PFSK-1 (cell line): Measurements from ENCODE around the gene TRDN.

ENCODE experiments used
- FOXP2 ChIP-seq: optimal IDR thresholded peaks from 2 replicates; pipeline ENCODE3; 2011; ENCODE audit warnings: borderline replicate concordance, control low read depth, inconsistent platforms; ENCODE audit not compliant: insufficient read depth; ENCODE audit errors: extremely low read length, extremely low read depth
- POLR2AphosphoS5 ChIP-seq: IDR thresholded peaks from 2 replicates; pipeline ENCODE4 v1.6.1; 2012; ENCODE audit warnings: low read depth, mild to moderate bottlenecking, control low read depth, low read length, moderate library complexity
- SIN3A ChIP-seq: IDR thresholded peaks from 2 replicates; pipeline ENCODE4 v1.6.1; 2012; ENCODE audit warnings: mild to moderate bottlenecking, low read length, moderate library complexity, borderline replicate concordance; ENCODE audit not compliant: insufficient read depth
- TAF1 ChIP-seq: IDR thresholded peaks from 2 replicates; pipeline ENCODE4 v1.6.1; 2012; ENCODE audit warnings: low read length, control low read depth, borderline replicate concordance; ENCODE audit not compliant: insufficient read depth
- TF ChIP-seq, protein P1 (sequence below), 2 experiments: IDR thresholded peaks; 2 replicates each; pipeline versions ENCODE4 v1.6.1 to v1.8.0; 2011 to 2012; ENCODE audit warnings: low read depth in 2 of 2, low read length in 2 of 2, control low read depth in 1 of 2, inconsistent platforms in 1 of 2, mild to moderate bottlenecking in 1 of 2, moderate library complexity in 1 of 2; ENCODE audit not compliant: insufficient read depth in 1 of 2

The TRDN gene

DNA sequence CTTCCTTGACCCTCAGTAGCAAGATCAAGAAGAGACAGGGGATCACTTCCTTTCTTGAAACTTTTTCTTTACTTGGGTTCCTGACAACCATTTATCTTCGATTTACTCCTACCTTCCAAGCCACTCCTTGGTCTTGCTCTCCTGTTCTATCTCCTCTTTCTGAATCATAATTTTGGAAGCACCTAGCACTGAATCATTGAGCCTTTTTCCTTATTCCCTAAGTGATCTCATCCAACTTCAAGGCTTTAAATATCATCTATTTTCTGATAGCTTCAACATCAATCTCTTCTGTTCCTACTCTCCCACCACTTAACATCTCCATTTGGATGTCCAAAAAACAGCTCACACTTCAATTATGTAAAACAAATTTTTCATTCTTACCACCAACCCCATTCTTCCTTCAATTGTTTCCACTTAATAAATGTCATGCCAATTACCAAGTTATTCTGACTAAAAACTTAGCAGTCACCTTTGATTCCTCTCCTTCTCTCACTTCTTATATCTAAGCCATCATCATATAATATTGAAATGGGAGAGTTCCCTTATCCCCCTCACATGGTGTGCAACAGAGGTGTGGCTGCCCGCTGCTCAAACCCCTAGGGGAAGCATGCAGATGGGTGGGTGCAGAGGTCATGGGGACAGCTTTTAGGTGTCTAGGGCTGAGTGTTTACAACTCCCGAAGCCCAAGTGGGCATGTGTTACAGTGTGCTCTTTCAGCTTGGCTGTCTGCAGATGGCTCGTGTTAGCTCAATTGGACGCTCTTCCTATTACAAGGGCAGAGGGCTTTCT is 23.4 kb upstream of the TRDN start:
- TF ChIP-seq FOXP2 (no peak), SIN3A (no peak), TAF1 (no peak), POLR2AphosphoS5 (no peak)
- TF ChIP-seq, protein P1, sequence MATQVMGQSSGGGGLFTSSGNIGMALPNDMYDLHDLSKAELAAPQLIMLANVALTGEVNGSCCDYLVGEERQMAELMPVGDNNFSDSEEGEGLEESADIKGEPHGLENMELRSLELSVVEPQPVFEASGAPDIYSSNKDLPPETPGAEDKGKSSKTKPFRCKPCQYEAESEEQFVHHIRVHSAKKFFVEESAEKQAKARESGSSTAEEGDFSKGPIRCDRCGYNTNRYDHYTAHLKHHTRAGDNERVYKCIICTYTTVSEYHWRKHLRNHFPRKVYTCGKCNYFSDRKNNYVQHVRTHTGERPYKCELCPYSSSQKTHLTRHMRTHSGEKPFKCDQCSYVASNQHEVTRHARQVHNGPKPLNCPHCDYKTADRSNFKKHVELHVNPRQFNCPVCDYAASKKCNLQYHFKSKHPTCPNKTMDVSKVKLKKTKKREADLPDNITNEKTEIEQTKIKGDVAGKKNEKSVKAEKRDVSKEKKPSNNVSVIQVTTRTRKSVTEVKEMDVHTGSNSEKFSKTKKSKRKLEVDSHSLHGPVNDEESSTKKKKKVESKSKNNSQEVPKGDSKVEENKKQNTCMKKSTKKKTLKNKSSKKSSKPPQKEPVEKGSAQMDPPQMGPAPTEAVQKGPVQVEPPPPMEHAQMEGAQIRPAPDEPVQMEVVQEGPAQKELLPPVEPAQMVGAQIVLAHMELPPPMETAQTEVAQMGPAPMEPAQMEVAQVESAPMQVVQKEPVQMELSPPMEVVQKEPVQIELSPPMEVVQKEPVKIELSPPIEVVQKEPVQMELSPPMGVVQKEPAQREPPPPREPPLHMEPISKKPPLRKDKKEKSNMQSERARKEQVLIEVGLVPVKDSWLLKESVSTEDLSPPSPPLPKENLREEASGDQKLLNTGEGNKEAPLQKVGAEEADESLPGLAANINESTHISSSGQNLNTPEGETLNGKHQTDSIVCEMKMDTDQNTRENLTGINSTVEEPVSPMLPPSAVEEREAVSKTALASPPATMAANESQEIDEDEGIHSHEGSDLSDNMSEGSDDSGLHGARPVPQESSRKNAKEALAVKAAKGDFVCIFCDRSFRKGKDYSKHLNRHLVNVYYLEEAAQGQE (IDR thresholded peaks at IDR 0.05; ENCODE audit: insufficient read depth in 1 of 2, low read depth in 2 of 2, low read length in 2 of 2) = no peak

DNA sequence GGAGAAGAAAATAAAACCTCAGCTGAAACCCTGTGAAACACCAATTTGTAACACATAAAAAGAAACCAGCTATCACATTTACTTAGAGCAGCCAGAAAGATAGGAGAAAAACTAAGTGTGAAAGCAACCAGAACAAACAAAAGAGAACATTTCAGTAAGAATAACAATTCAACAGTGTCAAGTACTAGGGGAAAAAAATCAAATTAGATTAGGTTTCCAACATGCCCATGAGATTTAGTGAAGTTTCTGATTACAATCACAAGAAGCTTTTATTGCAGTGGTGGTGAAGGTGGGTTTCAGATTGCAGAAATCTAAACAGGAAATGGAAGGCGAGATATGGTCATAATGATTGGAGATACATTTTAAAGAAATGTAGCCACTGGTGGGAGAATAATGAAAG is 22.1 kb upstream of the TRDN start:
- TF ChIP-seq FOXP2 = no peak
- no peak for TF ChIP-seq SIN3A
- no peak for TF ChIP-seq POLR2AphosphoS5
- TF ChIP-seq TAF1 = 0 out of 2 replicates have a peak, but pooled peaks have one; percentile 4

DNA sequence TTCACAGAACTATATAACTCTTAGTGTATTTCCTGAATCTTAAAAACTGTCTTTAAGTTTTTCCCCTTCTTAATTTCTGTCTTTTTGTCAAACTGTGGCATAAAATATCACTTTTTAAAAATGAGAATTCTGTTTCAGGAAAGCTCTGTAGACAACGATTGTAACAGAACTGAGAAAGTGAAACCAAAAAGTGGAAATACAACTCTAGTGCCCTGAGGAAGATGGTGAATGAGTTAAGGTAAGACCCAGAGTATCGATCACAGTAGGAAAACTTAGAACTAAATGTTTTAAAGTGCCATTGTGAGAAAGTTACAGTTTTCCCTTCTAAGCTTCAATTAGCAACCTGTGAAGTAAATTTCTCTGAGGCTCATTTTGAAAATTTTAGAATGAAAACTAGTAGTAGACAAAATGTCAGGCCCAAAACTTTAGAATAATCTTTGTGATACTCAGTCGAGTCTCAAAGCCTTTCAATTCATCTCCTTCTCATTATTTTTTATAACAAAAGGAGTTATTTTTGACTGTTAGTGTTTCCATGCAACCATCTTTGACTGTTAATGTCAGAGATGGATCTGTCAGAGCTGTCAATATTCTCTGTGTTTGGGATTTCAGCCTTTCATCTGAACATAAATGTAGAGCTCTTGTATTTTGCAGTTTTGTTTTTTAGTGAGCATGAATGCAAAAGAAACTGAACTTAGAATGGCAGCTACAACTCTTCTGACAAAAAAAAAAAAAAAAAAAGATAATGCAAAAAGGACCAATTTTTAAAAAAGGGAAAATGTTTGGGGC is 19.0 kb upstream of the TRDN start:
- TF ChIP-seq POLR2AphosphoS5 = no peak
- no peak for TF ChIP-seq SIN3A
- TF ChIP-seq TAF1 = no peak
- TF ChIP-seq, protein P1 (IDR thresholded peaks at IDR 0.05; ENCODE audit: insufficient read depth in 1 of 2, low read depth in 2 of 2, low read length in 2 of 2) = no peak
- no peak for TF ChIP-seq FOXP2

DNA sequence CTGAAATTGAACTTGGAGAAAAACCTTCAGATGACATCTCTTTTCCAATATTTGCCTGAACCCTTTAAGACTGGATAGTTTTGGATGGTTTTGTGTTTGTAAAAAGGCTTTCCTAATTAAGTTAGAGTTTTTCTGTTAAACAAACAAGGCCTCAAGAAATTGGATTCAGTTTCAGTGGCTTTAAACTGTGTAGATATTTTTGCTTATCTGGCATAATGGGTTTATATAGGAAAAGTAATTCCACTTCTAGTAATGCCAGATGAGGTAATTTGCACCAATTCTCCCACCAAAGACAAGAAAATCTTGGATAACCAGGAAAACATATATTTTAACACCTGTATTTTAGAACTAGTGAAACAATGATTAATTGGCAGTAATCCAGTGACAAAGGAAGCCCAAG is 12.0 kb upstream of the TRDN start:
- TF ChIP-seq POLR2AphosphoS5 (no peak), SIN3A (no peak), TAF1 (no peak), FOXP2 (no peak)
- TF ChIP-seq, protein P1 (IDR thresholded peaks at IDR 0.05; ENCODE audit: insufficient read depth in 1 of 2, low read depth in 2 of 2, low read length in 2 of 2) = no peak

DNA sequence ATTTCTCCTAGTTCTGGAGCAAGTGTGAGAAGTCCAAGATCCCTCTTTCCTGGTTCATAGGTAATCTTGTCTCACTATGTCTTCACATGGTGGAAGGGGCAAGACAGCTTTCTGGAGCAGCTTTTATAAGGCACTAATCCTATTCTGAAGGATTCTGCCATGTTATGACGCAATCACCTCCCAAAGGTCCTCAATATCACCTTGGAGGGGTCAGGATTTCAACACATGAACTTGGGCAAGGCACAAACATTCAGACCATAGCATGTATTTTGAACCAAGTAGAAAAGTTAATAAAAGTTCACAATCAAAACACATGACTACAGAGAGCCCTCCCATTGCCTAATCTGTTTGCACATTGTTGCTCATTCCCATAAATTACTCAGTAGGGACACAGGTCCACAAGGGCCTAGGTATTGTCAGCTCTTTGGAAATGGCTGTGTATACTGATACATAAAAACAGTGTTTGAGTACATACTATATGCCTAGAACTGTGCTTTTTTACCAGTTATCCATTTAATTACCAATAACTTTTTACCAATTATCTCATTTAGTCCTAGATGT is 11.3 kb upstream of the TRDN start:
- TF ChIP-seq POLR2AphosphoS5 = no peak
- TF ChIP-seq, protein P1 (IDR thresholded peaks at IDR 0.05; ENCODE audit: insufficient read depth in 1 of 2, low read depth in 2 of 2, low read length in 2 of 2) = no peak
- no peak for TF ChIP-seq TAF1
- no peak for TF ChIP-seq FOXP2
- TF ChIP-seq SIN3A = no peak
